CD4-positive, alpha-beta T cell treated with Interferon gamma for 1 hour (primary cell): ENCODE measurements around the gene ABCA2.

ENCODE experiments used
- DNase-seq: peaks from one replicate; pipeline ENCODE4 v3.0.0-alpha.2; 2020

ABCA2 gene

DNA sequence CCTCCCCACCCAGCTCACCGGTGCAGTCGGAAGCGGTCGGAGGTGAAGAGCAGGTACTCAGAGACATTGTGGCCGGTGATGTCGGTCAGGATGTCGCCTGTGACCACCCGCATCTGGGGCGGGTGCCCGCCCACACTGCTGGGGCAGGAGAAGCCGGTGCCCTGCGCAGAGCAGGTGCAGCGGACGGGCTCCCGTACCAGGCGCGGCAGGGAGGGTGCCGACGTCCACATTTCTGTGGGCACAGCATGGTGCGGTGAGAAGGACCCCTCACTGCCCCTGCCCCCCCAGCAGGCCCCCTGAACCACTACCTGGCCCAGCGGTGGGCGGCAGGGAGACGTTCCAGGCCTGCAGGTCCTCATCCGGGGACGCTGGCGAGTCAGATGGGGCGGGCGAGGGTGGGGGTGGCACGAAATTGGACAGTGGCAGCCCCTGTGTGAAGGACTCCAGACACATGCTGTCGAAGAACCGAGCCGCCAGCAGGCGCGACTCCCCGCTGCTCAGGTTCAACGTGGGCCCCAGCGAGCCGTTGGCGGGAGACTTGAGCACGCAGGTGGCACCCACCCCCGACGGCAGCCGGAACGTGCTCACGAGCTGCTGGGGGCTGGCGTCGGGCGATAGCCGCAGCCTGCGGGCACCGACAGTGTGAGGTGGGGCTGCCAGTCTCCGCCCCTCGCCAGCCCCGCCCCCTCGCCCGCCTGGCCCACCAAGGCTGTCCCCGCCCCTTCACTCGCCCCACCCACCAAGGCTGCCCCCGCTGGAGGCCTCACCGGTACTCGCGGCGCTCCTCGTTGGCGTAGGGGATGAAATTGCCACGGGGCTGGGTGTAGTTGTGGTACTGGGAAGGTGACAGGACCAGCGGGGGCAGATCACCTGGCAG, 15.1 kb downstream of the ABCA2 start:
- no peak for DNase-seq

DNA sequence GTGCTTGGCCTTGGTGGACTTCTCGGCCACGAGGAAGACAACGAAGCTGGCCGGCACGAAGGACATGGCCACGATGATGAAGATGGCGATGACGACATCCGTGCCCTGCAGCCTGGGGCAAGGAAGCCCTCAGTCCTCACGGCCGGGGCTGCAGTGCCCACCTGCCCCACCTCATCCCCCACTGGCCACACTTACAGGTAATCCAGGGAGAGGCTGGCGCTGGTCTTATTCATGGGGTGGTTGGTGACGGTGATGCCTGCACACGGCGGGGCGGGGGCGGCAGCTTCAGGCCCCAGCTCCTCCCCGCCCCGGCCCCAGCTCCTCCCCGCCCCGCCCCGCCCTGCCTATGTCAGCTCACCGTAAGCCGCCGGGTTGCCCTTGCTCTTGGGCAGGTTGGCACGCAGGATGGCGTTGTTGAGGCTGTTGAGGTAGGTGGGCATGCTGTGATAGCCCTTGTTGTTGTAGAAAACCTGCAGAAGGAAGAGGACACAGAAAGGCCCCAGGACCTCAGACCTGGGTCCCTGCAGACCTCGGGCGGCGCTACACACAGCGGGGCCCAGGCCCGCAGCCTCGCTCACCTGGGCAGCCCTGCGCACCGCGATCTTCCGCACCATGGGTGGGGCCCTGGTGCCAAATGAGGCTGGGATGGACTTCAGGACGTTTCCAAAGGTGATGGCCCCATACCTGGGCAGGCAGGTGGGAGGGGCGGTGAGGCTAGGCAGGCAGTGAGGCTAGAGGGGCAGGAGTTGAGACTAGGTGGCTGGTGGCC, 15.9 kb downstream of the ABCA2 start:
- DNase-seq: no peak

DNA sequence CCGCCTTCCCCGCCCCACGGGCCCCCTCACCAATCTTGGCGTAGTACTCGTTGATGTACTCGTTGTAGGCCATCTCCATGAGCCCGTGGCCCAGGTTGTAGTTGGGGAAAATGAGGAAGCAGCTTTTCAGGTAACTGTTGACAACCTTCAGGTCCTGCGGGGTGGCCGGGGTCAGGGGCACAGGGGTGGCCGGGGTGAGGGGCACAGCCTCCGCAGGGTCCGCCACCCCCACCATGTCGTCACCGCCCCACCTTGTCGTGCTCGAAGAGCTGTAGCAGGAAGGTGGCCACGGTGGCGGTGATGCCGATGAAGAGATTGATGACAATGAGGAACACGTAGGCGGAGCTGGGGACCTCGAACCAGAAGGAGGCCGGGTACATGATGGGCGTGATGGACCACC, 16.9 kb downstream of the ABCA2 start:
- DNase-seq: no peak

DNA sequence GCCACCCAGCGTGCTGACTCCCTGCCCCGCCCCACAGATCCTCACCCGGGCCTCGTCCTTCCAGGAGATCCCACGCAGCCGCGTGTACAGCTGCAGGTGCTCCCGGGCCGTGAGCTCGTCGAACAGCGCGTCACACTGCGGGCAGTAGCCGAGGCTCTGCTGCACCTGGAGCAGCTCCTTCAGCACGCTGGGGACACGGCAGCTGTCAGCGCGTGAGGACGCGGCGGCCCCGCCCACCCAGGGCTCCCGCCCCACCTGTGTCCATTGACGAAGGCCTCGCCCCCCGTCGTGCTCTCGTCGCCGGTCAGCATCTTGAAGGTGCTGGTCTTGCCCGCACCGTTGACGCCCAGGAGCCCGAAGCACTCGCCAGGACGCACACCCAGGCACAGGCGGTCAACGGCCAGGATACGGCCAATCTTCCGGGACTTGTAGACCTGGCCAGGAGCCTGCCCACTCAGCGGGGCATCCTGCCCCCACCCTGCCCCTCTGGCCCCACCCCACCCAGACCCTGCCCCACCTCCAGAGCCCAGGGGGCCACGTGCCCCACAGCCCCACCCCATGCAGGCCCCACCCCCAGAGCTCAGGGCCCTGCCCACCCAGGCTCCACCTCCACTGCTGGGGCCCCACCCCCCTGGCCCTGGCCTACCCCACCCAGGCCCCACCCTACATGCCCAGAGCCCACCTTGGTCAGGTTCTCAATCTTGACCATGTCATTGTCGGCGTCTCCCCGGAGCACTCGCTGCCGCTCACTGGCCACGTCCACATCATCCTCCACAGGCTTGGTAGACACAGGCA, 17.9 kb downstream of the ABCA2 start:
- no peak for DNase-seq

DNA sequence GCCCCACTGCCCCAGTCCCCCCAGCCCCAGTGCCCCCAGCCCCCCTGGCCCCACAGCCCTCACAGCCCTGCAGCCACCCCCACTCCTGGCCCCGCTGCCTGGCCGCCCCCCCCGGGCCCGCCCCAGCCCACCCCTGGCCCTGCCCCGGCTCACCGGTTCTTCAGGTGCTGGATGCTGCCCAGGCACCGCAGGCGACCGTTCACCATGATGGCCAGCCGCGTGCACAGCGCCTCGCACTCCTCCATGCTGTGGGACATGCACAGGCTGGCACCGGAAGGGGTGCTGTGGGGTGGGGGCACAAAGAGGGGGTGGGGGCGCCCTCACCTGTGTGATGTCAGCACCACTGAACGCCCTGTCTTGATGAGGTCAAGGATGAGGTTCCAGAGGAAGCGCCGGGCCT, 18.8 kb downstream of the ABCA2 start:
- DNase-seq: no peak

DNA sequence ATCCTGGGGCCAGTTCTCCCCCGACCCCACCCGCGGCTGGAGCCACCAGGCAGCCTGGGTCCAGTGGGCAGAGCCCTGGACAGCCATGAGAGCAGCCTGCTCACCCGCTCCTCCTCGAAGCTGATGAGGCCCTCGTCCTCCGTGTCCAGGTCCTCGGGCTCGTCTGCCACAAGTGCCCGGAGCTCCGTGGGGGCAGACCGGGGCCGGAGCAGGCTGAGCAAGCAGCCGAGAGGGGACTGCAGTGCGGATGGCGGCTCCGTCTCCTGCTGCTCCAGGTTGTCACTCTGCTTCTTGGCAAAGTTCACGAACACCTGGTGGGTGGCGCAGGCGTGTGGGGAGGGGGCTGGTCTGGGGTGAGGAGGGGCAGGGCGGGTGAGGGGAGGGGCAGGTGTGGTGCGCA, 19.7 kb downstream of the ABCA2 start:
- no peak for DNase-seq

DNA sequence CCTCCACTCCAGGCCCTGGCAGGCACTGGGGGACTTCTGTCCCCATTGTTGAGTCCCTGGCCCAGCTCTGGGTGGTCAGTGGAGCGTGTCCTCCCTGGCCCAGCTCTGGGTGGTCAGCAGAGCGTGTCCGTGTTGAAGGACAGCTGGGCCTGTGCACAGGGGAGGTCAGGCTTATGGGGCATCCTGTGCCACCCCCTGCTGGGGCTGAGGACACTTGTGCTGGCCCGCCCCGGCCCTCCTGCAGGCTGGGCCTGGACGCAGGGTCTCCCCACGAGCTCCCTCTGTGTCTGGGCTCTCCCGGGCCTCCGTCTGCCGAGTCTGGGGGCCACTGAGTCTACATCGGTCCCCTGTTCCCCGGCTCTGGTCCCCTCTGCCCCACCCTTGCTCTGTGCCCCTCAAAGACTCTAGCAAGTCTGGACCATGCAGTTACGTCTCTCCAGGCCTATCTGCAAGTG, 20.2 kb downstream of the ABCA2 start:
- DNase-seq: no peak

DNA sequence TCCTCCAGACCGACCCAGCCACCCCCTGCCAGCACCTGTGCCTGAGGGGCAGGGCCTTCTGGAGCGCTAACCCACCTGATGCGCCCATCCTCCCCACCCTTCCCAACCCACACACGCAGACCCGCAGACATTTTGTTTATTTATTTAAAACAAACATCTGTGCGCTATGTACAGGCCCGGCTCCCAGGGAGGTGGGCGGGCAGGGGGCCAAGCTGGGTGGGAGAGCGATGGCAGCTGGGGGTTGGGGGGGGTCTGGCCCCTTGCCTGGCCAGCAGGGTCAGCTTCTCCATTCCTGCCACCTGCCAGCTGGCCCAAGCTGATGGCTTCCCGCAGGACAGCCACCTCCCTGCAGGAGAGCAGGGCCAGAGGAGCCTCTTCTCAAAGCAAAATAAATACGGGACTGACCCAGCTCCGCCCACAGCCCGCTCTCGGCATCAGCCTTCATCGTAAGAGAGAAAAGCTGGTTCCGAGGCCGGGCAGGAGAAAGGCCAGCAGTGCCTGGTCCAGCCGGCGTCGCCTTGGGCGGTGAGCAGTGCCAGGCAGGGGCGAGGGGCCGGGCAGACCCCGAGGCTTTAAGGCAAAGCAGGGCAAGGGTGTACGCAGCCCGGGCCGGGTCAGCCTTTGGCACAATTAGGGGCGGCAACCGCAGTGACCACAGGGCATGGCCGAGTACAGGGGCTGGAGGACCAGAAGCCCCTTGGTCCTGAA, 20.8 kb downstream of the ABCA2 start:
- DNase-seq: no peak

DNA sequence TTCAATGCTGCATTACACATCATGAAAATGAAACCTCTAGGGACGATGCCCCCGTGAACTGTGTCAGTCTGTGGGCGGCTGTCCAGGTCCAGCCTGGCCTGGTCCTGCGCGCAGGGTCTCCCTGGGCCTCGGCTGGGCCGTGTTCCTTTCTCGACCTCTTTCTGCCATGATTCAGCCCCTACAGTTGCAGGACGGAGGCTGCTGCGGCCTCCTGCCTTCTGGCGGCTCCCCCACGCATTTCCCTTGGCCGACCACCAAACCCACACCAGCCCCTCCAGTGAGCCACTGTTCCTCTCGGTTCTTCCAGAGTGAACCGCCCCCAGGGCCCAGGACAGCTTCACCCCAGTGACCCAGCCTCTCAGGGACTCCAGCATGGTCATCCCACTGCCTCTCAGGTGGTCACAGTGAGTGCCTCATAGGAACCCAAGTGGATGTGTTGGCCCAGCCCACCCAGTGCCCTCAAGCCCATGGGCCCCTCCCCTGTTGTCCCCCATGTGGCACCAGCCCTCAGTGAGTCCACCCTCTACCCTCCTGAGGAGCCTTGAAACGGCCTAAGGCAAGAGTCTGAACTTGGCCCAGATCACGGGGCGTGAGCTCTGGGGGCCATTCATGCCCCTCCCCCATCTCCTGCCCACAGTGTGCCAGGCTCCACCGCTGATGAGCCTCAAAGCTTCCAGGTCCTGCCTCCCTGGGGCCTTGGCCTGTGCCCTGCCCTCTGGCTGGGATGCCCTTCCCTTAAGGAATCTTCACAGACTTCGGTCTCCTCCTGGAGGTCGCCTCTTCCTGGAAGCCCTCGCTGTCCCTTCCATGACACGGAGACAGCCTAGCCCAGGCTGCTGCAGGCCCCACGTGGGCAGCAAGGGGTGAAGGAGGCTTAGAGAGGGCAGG, 21.7 kb downstream of the ABCA2 start:
- DNase-seq: no peak

DNA sequence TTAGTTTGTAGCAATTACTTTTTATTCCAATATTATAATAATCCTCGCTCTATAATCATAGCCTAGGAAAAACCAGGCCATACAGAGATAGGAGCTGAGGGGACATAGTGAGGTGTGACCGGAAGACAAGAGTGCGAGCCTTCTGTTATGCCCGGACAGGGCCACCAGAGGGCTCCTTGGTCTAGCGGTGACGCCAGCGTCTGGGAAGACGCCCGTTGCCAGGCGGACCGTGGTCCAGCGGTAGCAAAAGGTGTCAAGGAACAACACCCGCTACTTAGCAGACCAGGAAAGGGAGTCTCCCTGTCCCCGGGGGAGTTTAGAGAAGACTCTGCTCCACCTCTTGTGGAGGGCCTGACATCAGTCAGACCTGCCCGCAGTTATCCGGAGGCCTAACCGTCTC, 23.8 kb downstream of the ABCA2 start:
- peak; percentile 13 for DNase-seq

DNA sequence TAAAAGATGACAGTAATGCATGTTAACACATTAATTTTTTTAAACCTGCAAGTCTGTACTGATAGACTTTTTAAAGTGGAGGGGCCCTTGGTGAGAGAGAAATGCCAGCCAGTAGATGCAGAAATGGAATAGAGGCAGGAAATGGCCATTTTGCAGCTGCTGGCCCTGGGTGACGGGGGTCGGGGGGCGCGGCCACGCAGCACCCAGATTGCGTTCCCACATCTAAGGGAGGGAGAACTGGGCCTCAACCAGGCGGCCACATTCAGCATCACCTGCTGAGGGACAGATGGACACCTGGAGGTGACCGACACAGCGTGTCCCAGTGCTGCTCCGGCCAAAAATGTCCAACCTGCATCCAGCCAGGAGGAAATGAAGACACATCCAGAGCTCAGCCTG, 25.4 kb downstream of the ABCA2 start:
- DNase-seq: no peak

DNA sequence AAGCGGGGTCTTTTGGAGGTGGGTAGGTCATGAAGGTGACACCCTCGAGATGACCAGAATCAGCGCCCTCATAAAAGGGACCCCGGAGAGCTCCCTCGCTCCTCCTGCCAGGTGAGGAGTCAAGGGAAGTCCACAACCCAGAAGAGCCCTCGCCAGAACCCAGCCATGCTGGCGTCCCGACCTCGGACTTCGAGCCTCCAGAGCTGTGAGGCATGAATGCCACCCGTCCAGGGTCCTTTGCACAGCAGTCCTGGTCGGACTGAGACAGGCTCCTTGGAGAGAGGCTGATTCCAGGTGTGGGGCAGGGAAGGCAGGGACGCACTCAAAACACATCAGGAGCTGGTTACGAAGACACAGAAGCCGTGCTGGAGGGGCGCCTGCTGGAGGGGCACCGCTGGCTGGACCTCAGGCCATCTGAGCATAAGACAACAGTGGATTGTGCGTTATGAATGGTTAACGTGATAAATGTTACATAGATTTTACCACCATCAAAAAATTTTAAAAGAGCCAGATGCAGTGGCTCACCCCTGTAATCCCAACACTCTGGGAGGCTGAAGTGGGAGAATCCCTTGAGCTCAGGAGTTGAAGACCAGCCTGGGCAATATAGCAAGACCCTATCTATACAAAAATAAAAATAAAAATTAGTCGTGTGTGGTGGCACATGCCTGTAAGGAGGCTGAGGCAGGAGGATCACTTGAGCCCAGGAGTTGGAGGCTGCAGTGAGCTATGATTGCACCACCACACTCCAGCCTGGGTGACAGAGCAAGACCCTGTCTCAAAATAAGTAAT, 26.0 kb downstream of the ABCA2 start:
- DNase-seq: no peak

DNA sequence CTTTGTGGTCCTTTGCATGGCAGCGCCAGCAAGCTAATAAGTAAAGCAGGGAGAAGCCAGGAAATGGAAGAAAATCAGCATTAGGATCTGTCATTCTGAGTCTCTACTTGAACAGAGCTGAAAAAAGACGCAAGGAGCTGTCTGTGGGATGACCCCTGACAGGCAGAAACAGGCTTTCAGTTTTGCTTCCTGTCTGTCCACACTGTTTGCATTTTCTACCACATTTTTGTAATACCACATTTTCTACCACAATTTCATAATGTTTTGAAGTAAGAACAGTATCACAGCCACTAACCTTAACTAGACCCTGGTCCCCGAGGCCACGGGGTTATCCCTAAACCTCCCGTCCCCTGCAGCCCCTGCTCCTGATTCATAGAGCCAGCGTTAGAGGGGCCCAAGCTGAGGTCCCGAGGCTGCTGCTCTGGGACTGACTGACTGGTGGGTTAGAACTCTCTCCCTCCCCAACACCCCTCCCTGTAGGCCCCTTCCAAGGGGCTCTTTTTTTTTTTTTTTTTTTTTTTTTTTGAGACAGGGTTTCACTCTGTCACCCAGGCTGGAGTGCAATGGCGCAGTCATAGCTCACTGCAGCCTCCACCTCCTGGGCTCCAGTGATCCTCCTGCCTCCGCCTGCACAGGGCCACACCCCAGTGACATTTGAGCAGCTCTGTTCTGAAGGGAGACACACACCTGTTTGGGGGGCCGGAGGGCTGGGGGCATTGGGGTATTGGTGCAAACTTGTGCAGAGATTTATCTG, 27.7 kb downstream of the ABCA2 start:
- DNase-seq: no peak

DNA sequence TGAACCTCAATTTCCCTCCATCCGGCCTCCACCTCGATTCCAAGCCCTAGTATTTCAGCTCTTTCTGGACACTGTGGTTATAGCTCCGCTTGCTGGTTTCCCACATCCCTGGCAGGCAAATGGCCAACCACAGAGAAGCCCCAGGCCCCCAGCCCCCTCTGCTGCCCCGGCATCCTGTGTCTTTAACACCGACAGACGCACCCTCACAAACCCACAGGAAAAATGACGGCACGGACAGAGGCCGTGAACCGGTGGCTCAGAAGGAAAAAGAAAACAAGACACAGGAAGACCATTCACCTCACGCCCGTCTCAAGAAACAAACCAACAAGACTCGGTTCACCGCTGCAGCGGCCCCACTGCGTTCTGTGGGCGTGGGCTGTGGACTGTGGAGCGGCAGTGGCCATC, 30.2 kb downstream of the ABCA2 start:
- peak; percentile 56 for DNase-seq

DNA sequence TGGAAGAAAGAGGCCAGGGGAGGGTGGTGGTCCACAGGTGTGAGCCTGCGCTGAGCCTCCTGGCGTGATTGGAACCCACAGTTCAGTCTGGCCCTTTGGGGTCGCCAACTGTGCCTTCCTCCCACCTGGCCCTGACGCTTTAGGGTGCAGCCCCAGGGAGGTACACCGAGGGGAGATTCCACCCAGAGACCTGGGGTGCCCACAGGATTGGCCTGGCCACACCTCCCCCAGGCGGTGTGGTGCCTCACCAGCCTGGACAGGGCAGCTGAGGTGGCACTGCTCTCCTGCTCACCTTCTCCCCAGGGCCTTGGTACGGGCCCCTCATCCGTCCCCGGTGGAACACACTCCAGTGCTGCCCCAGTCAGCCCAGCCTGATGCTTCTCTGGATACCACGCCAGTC, 30.7 kb downstream of the ABCA2 start:
- DNase-seq: no peak

DNA sequence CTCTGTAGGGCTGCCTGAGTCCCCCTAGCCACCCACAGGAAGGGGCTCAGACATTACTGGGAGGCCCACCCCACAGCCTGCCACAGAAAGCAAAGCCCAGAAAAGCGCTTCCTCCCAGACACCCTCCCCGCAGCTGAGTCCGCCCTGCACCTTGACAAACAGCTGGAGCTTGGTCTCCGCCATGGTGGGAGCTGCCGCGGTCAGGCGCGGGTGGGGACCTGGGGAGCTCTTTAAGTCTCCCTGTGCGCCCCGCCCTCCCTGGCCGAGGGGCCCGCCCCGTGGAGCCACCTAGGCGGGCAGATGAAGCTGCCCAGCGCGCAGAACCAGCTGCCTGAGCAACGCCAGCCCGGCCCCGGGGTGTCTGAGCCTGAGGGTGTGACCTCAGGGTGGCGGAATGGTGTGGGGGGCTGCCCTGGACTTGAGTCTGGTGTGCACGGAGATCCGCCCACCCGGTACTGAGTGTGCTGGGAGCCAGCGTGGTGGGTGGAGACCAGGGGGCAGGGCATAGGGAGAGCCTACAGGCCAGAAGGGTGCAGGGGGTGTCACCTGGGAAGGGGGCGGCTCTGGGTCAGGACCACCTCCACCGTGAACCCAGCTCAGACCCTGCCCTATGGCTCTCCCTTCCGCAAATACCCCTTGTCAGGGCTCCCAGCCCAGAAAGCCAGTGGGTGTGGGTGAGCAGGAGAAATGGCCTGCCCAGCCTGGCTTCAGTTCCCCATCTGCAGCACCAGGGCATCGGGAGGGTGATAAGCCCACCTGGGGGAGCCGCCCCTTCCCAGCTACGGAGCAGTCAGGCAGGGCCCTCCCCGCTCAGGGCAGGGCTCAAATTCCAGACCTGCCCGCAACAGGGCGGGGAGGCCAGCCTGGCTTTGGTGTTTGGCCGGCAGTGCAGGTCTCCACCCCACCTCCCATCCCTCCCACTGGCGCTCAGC, 31.4 kb downstream of the ABCA2 start, which contains the start of gene CLIC3:
CLIC3 (minus strand) TSS at position 208 of the 932 bp plus-strand sequence; CDS start at position 183, 25 bp downstream.
- DNase-seq: peak; percentile 52

DNA sequence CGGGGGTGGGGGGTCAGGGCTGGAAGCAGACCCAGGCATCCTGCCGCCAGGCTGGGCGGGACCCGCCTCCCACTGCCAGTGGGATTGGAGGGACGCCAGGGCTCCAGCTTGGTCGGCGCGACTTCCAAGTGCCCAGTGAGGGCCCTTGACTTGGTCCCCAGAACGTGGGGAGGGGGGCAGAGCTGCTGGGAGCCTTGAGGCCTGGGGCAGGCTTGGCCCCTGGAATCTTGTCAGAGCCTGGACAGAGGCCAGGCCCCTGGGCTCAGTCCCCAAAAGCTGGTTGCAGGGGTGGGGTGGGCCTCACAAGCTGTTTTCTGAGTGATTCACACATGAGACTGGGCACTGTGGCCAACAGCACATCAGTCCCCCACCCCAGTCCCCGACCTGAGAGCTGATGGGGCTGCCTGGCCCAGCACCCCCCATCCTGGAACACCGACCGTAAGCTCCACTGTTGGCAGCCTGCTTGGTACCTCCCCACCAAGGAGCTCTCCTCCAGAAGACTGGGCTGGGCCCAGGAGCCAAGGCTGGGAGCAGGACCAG, 32.2 kb downstream of the ABCA2 start:
- DNase-seq: no peak

DNA sequence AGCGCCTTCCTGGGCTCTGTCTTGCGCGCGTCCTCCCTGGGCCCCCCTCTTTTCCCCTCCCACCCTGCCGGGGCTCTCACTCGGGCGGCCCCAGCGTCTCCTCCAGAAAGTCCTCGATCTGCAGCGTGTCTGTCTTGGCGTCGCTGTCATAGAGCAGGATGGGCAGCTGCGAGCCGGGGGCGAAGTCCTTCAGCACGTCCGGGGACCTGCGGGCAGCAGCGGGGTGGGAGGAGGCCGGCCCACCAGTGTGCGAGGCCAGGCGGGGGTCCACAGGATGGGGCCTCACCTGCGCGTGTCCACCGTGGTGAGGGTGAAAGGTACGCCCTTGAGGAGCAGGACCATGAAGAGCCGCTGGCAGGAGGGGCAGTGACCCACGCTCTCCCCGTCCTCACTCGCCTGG, 32.7 kb downstream of the ABCA2 start:
- no peak for DNase-seq

DNA sequence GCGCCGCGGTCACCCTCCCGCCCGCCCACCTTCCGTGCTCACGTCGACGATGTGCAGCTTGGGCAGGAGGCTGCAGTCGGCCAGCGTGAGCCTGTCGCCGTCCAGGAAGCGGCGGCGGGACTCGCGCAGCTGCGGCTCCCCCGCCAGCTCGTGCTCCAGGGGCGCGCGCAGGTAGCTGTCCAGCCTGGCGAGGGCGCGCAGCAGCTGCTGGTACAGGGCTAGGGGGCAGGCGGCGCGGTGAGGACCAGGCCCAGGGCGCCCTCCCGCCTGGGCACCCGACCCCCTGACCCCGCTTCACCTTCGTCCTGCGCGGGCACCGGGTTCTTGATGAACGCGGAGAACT, 33.2 kb downstream of the ABCA2 start:
- no peak for DNase-seq
